ENCODE measurements around the gene PRKG1. TPM values are rescaled to one million over a fixed set of nuclear protein-coding genes. Genes with fewer than 3 reads are reported as not detected.

The PRKG1 gene
- total RNA-seq, 1 donor = 19.5 TPM

DNA sequence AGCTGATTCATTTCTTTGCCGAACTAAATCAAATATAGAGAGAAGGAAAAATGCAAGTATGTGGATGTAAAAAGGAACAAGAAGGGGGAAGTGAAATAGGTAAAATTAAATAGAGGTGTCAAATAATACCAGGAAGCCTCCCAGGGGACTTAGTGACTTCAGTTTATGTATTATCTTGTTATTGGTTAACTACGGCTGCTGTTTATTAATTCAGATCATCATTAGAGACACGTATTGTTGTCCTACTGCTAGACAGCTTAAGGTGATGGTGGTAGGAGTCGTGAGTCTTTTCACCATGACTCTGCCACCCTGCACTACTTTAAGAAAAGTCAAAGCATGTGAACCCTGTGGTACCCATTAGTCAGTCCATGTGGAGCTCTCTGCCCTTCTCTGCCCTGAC, 289.1 kb downstream of the PRKG1 start:
- H3K4me2 ChIP-seq (ENCODE audit: insufficient read depth, low read length) = no peak overlapping the region
- no peak for DNase-seq (ENCODE audit: insufficient read length, low spot score, missing footprints)
- no peaks in the 10 kb centered on the region for H4K20me1 ChIP-seq (ENCODE audit: insufficient read depth, low read length)
- H3K36me3 ChIP-seq (ENCODE audit: insufficient read depth, low read length) = no peaks in the 10 kb centered on the region
- H3K9me3 ChIP-seq (ENCODE audit: low read depth, low read length) = no peaks in the 10 kb centered on the region
- H3K27me3 ChIP-seq (ENCODE audit: insufficient read depth, low read length) = no peaks in the 10 kb centered on the region
- no peak overlapping the region for H3K27ac ChIP-seq (ENCODE audit: low read depth, low read length)
- H3K4me1 ChIP-seq (ENCODE audit: insufficient read depth, low read length) = no peaks in the 10 kb centered on the region
- TF ChIP-seq, protein P1, sequence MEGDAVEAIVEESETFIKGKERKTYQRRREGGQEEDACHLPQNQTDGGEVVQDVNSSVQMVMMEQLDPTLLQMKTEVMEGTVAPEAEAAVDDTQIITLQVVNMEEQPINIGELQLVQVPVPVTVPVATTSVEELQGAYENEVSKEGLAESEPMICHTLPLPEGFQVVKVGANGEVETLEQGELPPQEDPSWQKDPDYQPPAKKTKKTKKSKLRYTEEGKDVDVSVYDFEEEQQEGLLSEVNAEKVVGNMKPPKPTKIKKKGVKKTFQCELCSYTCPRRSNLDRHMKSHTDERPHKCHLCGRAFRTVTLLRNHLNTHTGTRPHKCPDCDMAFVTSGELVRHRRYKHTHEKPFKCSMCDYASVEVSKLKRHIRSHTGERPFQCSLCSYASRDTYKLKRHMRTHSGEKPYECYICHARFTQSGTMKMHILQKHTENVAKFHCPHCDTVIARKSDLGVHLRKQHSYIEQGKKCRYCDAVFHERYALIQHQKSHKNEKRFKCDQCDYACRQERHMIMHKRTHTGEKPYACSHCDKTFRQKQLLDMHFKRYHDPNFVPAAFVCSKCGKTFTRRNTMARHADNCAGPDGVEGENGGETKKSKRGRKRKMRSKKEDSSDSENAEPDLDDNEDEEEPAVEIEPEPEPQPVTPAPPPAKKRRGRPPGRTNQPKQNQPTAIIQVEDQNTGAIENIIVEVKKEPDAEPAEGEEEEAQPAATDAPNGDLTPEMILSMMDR (IDR thresholded peaks at IDR 0.05; ENCODE audit: extremely low read depth, low read depth, low read length) = no peak
- no peak overlapping the region for H2AFZ ChIP-seq (ENCODE audit: low read length)
- H3K4me3 ChIP-seq (ENCODE audit: insufficient read depth, low read length) = no peak overlapping the region
- H3K79me2 ChIP-seq (ENCODE audit: insufficient read depth, low read length) = no peaks in the 10 kb centered on the region

DNA sequence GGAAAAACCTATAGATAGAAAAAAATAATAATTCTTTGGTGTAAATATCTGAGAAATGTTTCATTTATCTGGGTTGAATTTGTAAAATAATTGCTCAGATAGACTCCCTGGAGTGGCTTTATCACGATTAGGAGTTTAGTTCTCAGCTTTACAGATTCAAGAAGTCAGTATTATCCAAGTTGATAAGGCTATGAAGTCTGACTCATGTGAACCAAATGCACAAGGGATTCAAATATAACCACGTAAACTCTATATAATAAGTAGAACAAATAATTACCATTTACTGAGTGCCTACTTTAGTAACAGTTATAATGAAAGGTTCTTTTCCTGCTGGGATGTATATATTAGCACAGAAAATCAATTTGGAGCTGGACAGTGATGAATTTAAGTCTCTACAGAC, 290.4 kb downstream of the PRKG1 start:
- Histone ChIP-seq H3K79me2 (ENCODE audit: insufficient read depth, low read length) (no peaks in the 10 kb centered on the region), H3K27ac (ENCODE audit: low read depth, low read length) (no peak overlapping the region), H2AFZ (ENCODE audit: low read length) (no peak overlapping the region), H3K4me3 (ENCODE audit: insufficient read depth, low read length) (no peak overlapping the region), H3K4me1 (ENCODE audit: insufficient read depth, low read length) (peaks cover 2% of the 10 kb centered on the region), H3K36me3 (ENCODE audit: insufficient read depth, low read length) (no peaks in the 10 kb centered on the region), H4K20me1 (ENCODE audit: insufficient read depth, low read length) (no peaks in the 10 kb centered on the region), H3K4me2 (ENCODE audit: insufficient read depth, low read length) (no peak overlapping the region), H3K27me3 (ENCODE audit: insufficient read depth, low read length) (no peaks in the 10 kb centered on the region), H3K9me3 (ENCODE audit: low read depth, low read length) (no peaks in the 10 kb centered on the region)
- TF ChIP-seq, protein P1 (IDR thresholded peaks at IDR 0.05; ENCODE audit: extremely low read depth, low read depth, low read length) = no peak
- no peak for DNase-seq (ENCODE audit: insufficient read length, low spot score, missing footprints)

DNA sequence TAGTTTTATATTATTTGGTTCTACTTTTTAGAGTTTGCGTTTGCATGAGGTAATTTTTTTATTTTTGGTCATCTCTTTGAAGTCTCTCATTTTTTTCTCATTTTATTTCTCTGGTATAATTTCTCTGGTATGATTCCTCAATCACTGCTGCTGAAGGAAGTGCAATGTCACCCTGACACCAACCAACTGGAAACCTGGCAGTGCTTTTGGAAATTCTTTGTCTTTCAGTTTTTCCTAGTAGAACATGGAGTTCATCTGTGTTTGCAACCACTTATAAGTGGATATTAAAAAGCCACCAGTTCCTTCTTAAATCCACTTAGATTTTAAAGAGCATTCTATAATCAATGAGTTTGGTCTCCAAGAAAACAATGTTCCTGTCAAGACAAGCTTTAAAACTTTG, 291.8 kb downstream of the PRKG1 start:
- TF ChIP-seq, protein P1 (IDR thresholded peaks at IDR 0.05; ENCODE audit: extremely low read depth, low read depth, low read length) = no peak
- no peaks in the 10 kb centered on the region for H3K27me3 ChIP-seq (ENCODE audit: insufficient read depth, low read length)
- no peaks in the 10 kb centered on the region for H3K9me3 ChIP-seq (ENCODE audit: low read depth, low read length)
- H3K4me3 ChIP-seq (ENCODE audit: insufficient read depth, low read length) = no peak overlapping the region
- H3K79me2 ChIP-seq (ENCODE audit: insufficient read depth, low read length) = no peaks in the 10 kb centered on the region
- DNase-seq (ENCODE audit: insufficient read length, low spot score, missing footprints) = no peak
- H3K27ac ChIP-seq (ENCODE audit: low read depth, low read length) = no peak overlapping the region
- no peaks in the 10 kb centered on the region for H3K36me3 ChIP-seq (ENCODE audit: insufficient read depth, low read length)
- no peak overlapping the region for H3K4me2 ChIP-seq (ENCODE audit: insufficient read depth, low read length)
- no peak overlapping the region for H2AFZ ChIP-seq (ENCODE audit: low read length)
- H4K20me1 ChIP-seq (ENCODE audit: insufficient read depth, low read length) = no peaks in the 10 kb centered on the region
- H3K4me1 ChIP-seq (ENCODE audit: insufficient read depth, low read length) = peaks cover 8% of the 10 kb centered on the region

DNA sequence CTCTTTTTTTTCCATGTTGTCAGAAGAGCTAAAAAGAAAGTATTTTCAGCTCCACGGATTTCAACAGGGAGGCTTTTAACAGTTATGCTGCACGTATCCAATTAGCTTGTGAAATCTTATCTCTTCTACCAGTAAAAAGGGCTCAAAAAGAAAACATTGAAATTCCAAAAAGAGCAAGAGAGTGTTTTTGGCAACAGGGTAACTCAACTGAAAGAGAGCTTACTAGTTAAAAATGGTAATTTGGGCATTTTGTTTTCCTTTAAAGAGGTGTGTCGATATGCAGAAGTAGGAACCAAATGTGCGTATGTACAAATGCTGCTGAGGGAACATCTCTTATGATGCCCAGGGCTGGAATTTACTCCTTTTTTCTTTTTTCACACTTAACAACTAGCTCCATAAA, 292.8 kb downstream of the PRKG1 start:
- Histone ChIP-seq H3K27me3 (ENCODE audit: insufficient read depth, low read length) (no peaks in the 10 kb centered on the region), H3K36me3 (ENCODE audit: insufficient read depth, low read length) (no peaks in the 10 kb centered on the region), H3K4me1 (ENCODE audit: insufficient read depth, low read length) (peaks cover 8% of the 10 kb centered on the region), H2AFZ (ENCODE audit: low read length) (peak overlapping the region; percentile 62), H3K4me3 (ENCODE audit: insufficient read depth, low read length) (peak overlapping the region; percentile 56), H3K4me2 (ENCODE audit: insufficient read depth, low read length) (peak overlapping the region; percentile 53), H3K27ac (ENCODE audit: low read depth, low read length) (no peak overlapping the region), H3K9me3 (ENCODE audit: low read depth, low read length) (no peaks in the 10 kb centered on the region), H3K79me2 (ENCODE audit: insufficient read depth, low read length) (no peaks in the 10 kb centered on the region), H4K20me1 (ENCODE audit: insufficient read depth, low read length) (no peaks in the 10 kb centered on the region)
- no peak for DNase-seq (ENCODE audit: insufficient read length, low spot score, missing footprints)
- TF ChIP-seq, protein P1 (IDR thresholded peaks at IDR 0.05; ENCODE audit: extremely low read depth, low read depth, low read length) = no peak
